Subcutaneous adipose tissue (tissue), 4 donors: Measurements from ENCODE around the gene NPHS2. TPM values are rescaled to one million over a fixed set of nuclear protein-coding genes. Genes with fewer than 3 reads are reported as not detected.

Experiments
- total RNA-seq, 4 donors: library from RNA; depleted of rRNA; stranded (reverse); fragments of >200 nt; gene quantifications; one replicate each; pipeline ENCODE4 v1.1.0, GENCODE V29; 2016
- TF ChIP-seq, protein P1 (sequence below): fragments of 450-650 bp; IDR thresholded peaks from one replicate; pipeline ENCODE4 v1.5.1; 2016; ENCODE audit warnings: low read depth, mild to moderate bottlenecking, control low read depth, antibody characterized with exemption, moderate library complexity

NPHS2 gene
- total RNA-seq, 4 donors from 2014 or later: not detected

DNA sequence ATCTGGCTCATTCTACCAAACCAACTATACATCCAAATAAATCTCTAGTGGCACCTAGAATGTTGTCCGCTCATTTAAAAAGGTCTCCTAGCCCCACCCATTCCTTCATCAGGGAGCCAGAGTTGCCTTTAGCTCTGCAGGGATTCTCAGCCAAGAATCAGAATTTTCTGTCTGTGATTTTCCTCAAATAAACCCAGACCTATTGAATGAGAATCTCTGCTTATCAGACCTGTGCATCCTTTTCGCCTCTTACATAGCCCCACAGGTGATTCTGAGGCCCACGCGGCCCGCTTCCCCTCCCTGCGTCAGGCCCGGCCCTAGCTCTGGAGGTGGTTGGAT lies 15.5 kb upstream of the NPHS2 start:
- TF ChIP-seq, protein P1, sequence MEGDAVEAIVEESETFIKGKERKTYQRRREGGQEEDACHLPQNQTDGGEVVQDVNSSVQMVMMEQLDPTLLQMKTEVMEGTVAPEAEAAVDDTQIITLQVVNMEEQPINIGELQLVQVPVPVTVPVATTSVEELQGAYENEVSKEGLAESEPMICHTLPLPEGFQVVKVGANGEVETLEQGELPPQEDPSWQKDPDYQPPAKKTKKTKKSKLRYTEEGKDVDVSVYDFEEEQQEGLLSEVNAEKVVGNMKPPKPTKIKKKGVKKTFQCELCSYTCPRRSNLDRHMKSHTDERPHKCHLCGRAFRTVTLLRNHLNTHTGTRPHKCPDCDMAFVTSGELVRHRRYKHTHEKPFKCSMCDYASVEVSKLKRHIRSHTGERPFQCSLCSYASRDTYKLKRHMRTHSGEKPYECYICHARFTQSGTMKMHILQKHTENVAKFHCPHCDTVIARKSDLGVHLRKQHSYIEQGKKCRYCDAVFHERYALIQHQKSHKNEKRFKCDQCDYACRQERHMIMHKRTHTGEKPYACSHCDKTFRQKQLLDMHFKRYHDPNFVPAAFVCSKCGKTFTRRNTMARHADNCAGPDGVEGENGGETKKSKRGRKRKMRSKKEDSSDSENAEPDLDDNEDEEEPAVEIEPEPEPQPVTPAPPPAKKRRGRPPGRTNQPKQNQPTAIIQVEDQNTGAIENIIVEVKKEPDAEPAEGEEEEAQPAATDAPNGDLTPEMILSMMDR: no peak

- TF ChIP-seq, protein P1: no peak
Measured at GRCh38 chr1:179590671-179591070, 14.9 kb upstream of the NPHS2 start.

- TF ChIP-seq, protein P1: no peak
Measured at GRCh38 chr1:179589509-179589908, 13.8 kb upstream of the NPHS2 start.

DNA sequence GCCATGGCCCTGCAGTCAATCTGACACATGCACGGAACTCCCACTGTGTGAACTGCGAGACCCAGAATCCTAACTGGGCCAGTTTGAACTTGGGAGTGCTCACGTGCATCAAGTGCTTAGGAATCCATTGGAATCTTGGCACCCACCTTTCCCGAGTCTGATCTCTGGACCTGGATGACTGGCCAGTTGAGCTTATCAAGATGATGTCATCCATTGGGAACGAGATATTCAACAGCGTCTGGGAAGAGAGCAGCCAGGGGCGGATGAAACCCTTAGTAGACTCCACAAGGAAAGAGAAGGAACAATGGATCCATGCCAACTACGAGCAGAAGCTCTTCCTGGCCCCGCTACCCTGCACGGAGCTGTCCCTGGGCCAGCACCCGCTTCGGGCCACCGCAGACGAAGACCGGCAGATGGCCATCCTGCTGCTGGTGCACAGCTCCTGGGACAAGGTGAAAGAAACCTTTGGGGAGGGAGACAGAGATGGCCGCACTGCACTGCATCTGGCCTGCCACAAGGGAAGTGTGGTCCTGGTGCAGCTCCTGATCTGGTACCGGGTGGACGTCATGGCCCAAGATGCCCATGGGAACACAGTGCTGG lies 12.8 kb upstream of the NPHS2 start:
- TF ChIP-seq, protein P1: no peak

DNA sequence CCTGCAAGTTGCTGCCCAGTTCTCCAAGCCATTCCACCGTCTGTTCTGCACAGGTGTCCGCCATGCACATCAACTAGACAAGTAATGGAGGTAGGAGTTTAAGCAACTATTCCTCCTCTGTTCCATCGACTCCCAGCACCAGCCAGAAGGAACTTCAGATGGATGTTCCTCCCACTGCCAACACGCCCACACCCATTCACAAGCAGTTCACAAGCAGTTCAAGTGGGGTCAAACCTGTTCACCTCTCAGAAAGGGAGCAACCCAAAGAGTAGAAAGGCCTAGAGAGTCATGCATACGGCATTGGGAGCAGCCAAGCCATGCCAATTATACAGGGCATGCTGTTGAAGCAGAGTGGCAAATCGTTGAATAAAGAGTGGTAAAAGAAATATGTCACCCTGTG lies 11.6 kb upstream of the NPHS2 start:
- TF ChIP-seq, protein P1: no peak

DNA sequence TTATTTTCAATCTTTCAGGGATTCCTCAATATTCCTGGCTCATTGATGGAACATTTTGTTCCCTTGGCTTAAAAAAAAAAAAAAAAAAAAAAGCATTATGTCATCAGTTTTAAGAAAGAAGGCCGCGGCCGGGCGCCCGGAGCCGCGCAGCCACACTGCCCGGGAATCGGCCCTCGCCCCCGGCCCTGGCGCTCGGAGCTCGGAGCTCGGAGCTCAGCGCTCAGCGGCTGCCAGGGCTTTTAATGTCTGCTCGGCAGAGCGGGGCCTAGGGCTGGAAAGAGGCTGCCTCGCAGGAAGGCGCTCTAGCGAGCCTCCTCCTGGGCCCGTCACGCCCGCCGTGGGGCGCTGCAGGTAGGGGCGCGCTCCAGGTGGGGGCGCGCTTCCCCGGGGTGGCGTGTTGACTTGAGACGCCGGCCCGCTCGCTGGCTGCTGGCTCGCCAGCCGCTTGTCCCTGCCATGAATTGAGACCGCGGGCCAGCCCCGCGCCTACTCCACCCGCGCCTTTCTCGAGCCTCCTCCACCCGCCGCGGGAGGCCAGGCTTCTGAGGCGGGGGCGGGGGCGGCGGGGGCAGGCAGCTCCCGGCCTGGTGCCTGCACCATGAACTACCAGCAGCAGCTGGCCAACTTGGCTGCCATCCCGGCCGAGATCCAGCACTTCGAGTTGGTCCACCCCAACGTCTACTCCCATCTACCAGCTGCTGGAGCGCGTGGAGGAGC lies 10.5 kb upstream of the NPHS2 start:
- TF ChIP-seq, protein P1: no peak

DNA sequence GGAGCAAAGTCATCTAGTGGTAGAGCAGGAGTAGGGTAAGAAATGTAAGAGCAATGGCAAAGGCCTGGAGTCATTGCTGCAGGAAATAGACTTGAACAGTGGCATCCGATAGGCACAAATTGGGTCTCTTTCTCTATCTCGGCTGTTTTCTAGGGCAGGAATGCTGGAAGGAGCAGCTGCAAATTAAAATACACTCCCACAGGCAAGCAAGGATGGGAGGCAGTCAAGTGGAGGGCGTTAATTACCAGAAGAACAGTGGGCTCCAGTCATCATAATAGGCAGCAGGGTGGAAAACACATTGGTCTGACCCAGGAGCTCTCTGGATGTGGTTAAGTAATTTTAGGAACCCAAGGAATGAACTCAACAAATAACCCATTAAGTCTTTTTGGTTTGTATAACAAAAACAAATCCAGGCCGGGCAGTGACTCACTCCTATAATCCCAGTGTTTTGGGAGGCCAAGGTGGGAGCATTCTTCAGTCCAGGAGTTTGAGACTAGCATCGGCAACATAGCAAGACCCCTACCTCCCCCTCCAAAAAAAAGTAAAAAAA lies 8.1 kb upstream of the NPHS2 start:
- TF ChIP-seq, protein P1: no peak
